Stimulated activated CD8-positive, alpha-beta memory T cell treated with anti-CD3 and anti-CD28 coated beads, Interleukin-15, amount 100 ng/mL, for 48 hours (primary cell): ENCODE results near the gene WDTC1.
"Not testable (repeated sequence)": the region's sequence is repeated elsewhere in the genome, so short reads cannot be mapped to it uniquely, and the experiment has no call there.

Source experiments
- DNase-seq, 2 donors: peaks; one replicate each; pipeline ENCODE4 v3.0.0-alpha.2; 2020; ENCODE audit warnings: low read depth in 2 of 2

WDTC1 gene

DNA sequence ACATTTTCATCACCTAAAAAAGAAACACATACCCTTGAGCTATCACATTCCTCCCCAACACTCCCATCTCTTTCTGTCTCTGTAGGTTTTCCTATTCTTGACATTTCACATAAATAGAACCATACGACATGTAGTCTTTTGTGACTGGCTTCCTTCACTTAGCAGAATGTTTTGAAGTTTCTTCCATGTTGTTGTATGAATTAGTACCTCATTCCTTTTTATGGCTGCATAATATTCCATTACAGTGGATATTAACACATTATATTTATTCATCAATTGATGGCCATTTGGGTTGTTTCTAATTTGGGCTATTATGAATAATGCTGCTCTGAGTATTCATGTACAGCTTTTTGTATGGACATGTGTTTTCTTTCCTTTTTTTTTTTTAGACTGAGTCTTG lies 11.8 kb downstream of the WDTC1 start:
- no peak for DNase-seq

DNA sequence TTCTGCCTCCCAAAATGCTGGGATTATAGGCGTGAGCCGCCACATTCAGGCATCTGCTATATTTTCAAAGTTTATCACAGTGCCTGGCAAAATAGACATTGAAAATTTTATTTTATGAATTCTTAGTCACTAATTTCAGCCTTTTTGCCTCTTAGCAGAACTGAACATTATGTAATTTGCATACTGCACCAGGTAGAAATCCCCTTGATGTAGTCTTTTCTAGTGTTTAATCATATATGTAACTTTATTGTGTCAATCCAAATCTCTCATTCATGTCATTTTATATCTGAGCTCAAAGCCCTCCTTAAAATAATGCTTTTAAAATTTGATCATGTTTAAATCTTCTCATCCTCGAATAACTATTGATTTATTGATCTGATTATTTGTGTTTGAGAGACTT lies 19.2 kb downstream of the WDTC1 start:
- DNase-seq, result no peak

DNA sequence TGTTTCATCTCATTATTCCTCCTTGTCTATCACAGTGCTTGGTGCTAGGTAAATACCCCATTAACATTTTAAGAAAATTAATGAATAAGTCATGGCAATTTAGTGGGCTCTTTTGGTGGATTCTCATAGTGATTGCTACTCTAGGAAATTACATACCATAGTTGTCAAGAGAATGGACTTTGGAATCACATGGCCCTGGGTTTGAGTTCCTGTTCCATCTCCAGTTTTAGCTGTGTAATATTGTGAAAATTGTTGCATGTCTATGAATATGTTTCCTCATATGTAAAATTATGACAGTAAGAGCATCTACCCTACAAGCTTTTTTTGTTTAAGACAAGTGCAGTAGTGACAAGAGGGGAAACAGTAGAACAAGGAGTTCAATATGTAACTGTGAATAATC lies 20.7 kb downstream of the WDTC1 start:
- no peak for DNase-seq

DNA sequence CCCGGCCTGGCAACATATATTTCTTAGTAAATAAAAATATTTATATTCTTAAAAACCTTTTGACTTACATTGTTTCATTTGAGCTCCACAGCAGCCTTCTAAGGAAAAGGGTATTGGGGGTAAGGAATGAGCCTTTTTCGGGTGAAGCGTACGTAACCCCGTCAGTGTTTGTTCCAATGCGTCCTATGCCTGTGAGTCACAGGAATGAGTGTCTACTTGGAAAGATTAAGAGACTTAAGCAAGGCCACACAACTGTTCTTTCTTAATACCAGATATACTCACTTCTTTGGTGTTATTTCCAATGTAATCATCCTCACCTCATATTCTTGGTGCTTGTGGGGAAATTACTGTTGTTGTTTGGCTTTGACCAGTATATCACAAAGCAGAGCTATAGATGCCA lies 22.7 kb downstream of the WDTC1 start:
- no peak for DNase-seq

DNA sequence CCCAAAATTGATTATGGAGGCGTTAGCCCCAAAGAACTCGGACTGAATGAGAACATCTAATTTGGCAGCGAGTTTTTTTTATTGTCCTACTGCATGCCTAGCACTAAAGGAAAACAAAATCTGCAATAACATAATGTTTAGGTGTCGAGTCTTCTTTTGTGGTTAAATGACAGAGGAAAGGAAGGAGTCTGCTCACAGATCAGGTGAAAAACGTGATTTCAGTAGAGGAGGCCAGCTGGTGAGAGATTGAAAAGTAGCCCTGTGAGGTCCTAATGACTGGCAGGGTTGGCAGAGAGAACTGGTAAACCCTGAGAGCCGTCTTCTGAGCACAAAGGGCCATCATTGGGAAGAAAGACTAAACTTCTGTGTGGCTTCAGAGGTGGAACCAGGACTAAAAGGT lies 24.2 kb downstream of the WDTC1 start:
- no peak for DNase-seq

DNA sequence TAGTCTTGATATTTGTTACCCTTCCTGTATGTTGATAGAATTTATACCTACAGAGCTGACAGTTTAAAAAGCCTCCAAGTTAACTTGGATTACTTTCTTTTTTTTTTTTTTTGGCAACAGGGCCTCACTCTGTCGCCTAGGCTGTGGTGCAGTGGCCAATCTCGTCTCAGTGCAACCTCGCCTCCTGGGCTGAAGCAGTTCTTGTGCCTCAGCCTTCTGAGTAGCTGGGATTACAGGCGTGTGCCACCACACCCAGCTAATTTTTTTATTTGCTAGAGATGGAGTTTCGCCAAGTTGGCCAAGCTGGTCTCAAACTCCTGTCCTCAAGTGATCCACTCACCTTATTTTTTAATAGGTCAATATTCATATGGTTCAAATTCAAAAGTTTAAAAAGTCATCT lies 32.7 kb downstream of the WDTC1 start:
- no peak for DNase-seq

DNA sequence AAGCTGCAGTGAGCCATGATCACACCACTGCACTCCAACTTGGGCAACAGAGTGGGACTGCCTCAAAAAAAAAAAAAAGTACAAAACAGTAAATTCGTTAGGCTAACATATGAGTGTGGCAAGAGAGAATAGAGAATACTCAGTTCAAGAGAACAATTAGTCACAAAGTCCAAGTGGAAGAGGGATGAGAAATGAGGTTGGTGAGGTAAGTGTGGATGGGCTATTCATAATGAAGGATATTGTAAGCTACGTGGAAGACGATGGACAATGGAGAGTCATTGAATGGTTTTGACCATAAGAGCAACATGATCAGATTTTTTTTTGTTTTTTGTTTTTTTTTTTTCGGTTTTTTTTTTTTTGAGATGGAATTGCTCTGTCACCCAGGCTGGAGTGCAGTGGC lies 34.8 kb downstream of the WDTC1 start:
- no peak for DNase-seq

DNA sequence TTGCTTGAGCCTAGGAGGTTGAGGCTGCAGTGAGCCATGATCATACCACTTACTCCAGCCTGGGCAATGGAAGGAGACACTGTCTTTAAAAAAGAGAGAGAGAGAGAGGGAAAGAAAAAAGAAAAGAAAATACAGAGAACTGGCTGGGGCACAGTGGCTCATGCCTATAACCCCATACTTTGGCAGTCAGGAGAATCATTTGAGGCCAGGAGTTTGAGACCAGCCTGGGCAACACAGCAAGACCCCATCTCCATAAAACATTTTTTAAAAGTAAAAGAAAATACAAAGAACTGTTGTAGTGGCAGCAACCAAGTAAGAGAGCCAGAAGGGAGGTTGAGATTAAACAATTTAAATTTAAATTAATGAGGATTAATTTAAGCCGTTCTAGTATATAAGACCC lies 39.8 kb downstream of the WDTC1 start:
- no peak for DNase-seq

DNA sequence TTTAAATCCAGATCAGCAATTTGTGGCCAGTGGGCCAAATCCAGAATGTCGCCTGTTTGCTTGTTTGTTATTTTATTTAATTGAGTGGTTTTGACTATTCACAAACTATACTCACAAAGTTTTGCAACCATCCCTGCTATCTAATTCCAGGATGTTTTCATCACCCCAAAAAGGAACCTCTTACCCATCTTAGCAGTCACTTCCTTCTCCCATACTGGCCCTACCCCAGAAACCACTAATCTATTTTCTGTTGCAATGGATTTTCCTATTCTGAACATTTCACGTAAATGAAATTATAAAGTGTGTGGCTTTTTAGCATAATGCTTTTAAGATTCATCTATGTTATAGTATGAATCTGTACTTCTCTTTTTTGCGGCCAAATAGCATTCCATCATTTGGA lies 41.3 kb downstream of the WDTC1 start:
- DNase-seq, result no peak

DNA sequence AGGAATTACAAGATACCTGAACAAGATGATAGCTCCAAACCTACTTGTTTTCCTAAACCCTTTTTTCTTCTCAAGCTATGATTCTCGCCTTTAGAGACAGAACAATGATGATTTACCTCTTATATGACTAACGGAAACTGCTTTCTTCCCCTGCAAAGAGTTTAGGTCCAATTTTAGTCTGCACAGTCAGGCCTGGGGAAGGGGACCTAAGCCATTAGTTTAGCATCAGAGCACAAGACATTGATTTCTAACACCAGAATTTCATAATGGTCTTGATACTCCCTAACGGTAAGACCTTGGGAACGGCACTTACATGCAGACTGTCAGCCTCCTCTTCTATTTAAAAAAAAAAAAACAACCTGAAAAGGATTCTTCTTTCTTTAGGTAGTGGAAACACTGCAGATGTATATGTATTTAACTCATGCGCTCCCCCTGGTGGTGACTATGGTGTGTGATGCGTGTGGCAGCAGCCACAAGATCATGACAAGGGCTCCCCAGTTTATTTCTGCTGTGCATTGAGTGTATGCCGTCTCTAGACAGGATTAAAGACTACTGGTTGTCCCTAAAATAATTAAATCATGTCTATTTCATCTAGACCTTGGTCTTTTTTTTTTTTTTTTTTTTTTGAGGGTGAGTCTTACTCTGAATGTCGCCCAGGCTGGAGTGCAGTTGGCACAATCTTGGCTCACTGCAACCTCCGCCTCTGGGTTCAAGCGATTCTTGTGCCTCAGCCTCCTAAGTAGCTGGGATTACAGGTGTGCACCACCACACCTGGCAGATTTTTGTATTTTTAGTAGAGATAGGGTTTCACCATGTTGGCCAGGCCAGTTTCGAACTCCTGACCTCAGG lies 50.2 kb downstream of the WDTC1 start:
- peak; percentile 58 to 59 for DNase-seq

DNA sequence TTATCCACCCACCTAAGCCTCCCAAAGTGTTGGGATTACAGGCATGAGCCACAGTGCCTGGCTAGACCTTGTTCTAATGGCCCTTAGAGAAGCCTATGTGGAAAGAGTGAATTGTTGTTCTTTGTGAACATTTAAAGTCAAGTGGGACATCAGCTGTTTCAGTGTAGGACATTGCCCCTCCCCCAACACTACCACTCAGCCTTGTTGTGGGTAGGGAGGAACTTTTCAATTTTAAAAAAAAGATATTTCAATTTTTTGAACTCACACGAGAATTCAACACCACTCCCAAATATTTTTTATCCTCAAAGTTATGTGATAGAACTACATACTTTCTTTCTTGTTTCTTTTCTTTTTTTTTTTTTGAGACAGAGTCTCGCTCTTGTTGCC lies 50.8 kb downstream of the WDTC1 start:
- DNase-seq, result no peak

DNA sequence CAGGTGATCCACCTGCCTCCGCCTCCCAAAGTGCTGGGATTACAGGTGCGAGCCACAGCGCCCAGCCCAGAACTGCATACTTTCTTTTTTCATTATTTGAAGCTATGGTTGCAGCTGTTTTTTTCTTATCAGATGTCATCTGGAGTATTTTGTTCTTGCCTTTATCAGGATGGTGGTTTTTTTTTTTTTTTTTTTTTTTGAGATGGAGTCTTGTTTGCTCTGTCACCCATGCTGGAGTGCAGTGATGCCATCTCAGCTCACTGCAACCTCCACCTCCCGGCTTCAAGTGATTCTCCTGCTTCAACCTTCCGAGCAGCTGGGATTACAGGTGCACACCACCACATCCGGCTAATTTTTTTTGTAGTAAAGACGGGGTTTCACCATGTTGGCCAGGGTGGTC lies 51.4 kb downstream of the WDTC1 start:
- not testable (repeated sequence) for DNase-seq

DNA sequence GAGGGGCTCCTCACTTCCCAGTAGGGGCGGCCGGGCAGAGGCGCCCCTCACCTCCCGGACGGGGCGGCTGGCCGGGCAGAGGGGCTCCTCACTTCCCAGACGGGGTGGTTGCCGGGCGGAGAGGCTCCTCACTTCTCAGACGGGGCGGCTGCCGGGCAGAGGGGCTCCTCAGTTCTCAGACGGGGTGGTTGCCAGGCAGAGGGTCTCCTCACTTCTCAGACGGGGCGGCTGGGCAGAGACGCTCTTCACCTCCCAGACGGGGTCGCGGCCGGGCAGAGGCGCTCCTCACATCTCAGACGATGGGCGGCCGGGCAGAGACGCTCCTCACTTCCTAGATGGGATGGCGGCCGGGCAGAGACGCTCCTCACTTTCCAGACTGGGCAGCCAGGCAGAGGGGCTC lies 54.7 kb downstream of the WDTC1 start:
- not testable (repeated sequence) for DNase-seq

DNA sequence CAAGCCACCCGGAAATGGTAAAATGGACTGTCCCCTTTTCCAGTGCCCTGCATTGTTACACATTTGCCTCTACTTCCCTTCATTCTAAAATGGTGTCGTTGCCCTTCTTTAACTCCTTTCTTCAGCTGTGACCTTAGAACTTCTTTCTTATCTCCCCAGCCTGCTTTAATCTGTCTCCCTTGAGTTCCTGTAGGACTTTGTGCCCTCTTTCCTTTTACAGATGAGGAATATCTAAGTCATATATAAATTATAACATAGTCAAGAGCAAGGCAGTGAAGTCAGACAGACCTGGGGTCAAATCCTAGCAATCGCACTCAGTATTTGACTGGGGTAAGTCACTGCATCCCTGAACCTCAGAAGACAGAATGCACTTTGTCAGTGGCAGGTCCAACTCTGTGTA lies 56.1 kb downstream of the WDTC1 start:
- DNase-seq, result no peak

DNA sequence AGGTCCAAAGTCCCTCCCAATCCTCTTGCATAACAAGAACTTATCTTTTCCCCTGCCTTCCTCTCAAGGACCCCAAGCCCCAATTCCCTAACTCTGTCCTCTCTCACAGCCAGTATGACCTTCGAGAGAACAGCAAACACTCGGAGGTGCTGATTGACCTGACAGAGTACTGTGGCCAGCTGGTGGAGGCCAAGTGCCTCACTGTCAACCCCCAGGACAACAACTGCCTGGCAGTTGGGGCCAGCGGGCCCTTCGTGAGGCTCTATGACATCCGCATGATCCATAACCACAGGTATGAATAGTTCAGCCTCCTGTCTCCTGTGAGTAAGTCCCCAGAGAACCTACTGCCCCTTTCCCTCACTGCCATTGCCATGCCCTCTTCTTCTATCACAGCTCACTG lies 57.7 kb downstream of the WDTC1 start:
- DNase-seq, result no peak

DNA sequence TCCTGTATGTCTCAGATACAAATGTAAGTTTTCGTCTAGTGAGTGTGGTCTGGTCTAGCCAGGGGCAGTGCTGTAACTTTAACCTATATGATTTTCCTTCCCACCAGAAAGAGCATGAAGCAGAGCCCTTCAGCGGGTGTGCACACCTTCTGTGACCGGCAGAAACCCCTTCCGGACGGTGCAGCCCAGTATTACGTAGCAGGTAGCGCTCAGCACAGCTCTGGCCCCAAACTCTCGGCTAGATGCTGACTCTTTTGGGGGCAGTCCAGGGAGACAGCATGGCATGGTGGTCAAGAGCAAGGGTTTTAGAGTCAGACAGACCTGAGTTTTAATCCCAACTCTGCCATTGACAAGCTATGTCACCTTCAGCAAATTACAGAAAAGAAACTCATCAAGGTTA lies 59.5 kb downstream of the WDTC1 start:
- DNase-seq, result no peak

DNA sequence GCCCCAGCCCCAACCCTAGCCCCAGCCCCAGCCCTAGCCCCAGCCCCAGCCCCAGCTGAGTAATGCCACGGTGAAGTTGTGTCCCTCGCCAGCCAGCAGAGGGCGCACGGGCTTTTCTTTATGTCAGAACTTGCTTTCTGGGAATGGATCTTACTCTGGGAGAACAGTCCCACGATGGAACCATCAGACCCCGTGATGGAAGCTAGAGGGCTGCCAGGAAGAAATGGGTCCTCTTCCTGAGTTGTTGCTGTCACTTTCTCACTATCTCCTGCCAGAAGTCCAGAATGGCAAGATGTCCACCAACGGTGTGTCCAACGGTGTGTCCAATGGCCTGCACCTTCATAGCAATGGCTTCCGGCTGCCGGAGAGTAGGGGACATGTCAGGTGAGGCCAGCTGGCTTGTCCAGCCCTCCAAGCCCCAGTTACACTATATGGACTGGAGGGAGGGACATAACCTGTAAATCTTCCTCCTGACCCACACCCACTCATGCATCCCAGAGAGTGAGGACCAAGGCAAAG lies 62.4 kb downstream of the WDTC1 start:
- peak; percentile 22 to 31 for DNase-seq

DNA sequence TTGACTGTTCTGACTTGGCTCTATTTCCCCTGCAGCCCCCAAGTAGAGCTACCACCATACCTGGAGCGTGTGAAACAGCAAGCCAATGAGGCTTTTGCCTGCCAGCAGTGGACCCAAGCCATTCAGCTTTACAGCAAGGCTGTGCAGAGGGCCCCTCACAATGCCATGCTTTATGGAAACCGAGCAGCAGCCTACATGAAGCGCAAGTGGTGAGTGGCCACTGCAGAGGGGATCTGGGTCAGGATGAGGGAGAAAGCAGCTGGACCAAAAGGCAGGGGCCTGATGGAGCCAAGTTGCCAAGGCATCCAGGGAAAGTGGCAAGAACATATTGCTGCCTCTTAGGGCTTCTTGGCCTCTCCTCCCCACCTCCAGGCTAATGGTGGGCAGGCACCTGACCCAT lies 63.5 kb downstream of the WDTC1 start:
- DNase-seq, result no peak

DNA sequence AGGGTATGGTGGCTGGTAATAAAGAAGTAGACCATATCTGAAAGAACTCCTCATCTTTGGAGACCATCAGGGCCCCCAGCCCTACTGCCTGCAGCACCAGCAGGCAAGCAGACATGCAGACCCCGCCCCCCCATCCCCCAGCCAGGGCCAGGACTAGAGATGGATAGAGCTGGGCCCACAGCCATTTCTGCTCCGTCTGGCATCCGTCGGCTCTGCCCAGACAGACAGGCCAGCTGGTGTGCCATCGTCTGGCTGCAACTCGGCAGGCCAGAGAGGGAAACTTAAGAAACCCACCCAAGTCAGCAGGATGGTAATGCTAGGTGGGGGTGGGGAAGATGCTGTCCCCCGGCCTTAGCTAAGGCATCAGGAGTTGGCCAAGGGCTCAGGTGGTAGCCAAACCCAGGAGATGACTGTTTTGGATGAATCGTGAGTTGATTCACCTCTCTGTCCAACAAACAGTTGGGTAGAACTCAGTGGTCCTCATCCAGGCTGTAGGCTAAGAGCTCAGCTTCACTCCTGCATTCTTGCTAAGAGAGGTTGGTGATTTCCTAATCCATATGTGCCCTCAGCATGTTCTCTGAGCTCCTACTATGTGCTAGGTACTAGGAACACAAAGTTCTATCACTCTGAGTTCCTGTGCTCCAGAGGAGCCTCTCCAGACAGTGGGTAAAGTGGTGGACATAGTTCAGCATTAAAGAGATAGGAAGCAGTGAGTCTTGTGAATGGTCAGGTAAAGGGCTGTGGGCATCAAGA lies 64.4 kb downstream of the WDTC1 start:
- no peak for DNase-seq

DNA sequence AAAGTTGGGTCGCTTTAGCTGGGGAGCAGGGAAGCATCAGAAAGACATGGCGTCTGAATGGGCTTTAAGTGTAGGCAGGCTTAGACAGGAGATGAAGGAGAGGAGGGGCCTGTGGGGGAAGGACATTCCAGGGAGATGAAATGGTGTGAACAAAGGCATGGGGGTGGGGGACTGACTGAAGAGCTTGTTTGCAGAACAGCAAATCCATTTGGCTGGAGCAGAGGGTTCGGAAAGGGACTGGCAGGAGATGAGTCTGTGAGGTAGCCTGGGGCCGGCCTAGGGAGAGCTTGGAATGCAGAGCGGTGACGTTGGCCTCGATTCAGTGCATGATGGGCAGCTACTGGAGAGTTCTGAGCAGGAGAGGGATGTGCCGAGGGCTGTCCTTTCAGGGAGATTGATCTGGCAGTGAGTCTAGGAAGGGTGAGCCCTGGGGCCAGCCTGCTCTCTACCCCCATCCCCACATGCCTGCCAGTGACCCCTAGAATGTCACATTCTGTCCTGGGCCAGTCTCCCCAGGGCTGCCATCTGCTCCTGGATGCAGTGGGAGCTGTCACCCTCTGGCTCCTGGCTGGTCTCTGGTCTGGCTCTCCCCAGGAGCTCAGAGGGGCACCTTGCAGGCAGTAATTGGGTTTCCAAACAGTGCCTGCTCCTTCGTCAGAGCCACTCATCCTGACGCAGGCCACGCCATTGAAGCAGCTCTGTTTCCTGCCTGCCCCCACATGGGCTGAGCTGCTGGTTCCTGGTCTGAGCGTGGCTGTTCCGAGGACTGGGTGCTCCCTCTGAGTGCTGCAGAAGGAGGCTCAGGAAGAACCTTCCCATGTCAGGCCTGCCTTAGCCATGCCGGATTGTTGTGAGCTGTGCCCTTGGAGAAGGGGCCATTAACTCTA lies 65.2 kb downstream of the WDTC1 start:
- no peak for DNase-seq

DNA sequence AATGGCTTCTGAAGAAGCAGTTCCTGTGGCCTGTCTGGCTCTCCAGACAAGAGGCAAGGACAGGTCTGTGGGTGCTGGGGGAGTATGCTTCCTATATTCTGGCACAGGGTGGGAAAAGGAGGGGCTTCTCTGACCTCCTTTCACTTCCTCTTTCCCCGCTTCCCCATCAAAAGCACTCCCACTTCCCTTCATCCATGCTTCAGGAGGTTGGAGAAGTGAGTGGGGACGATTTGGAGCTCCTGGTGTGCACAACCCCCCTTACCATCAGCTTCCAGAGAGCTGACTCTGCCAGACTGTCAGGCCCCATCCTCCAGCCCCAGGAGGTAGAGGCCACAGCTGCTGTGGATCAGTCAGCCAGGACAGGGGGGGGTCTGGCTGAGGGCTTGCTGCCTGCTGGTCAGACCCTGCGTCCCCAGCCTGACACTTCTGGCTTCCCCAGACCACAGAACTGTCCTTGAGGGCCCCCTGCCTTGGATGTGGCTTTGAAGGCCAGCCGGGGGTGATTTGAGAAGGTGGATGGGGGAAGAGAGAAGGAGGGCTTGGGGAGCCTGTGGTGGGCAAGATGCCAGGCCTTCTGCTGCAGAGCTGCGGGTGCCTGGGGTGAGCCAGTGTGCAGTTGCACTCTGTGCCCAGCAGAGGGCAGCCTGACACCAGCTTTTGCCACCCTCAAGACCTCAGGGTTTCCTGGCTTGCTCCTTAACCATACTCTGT lies 66.1 kb downstream of the WDTC1 start:
- DNase-seq, result peak; percentile 44 to 56

DNA sequence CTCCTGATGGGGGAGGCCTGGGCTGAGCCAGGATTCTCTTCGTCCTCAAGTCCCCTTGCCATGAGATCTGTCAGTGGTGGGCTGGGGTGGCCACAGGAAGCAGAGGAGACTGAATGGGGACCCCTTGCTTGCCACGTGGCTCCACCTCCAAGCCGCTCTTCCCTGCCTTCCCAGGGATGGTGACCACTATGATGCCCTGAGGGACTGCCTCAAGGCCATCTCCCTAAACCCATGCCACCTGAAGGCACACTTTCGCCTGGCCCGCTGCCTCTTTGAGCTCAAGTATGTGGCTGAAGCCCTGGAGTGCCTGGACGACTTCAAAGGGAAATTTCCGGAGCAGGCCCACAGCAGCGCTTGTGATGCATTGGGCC lies 66.6 kb downstream of the WDTC1 start:
- no peak for DNase-seq
